OCI-LY3 (cell line): Measurements from ENCODE around the gene ARHGAP6.

Experiments used
- H2AFZ ChIP-seq: fragments of 200-600, 300-600 bp; shearing (Covaris generic); 2 replicates; pipeline ENCODE4 v1.6.0; 2014; ENCODE audit warnings: antibody characterized with exemption, low read depth, low read length
- H3K27ac ChIP-seq: fragments of 200-600, 300-600 bp; sonication (generic); 2 replicates; pipeline ENCODE4 v1.5.1; 2014; ENCODE audit warnings: mild to moderate bottlenecking, low read length, moderate library complexity, mixed read lengths
- H3K27me3 ChIP-seq: fragments of 200-600, 300-600 bp; sonication (generic); 2 replicates; pipeline ENCODE4 v1.6.1; 2014; ENCODE audit warnings: low read depth, low read length, mixed read lengths
- H3K36me3 ChIP-seq: fragments of 200-600, 300-600 bp; sonication (generic); replicated peaks from 2 replicates; pipeline ENCODE3; 2014; ENCODE audit warnings: low read depth, low read length, mixed read lengths
- H3K4me1 ChIP-seq: fragments of 300-600, 200-600 bp; sonication (generic); 2 replicates; pipeline ENCODE4 v1.6.1; 2014; ENCODE audit warnings: low read length, mixed read lengths
- H3K4me2 ChIP-seq: fragments of 200-600, 300-600 bp; sonication (generic); 2 replicates; pipeline ENCODE4 v1.6.1; 2014; ENCODE audit warnings: low read length, mixed read lengths
- H3K4me3 ChIP-seq: fragments of 300-600, 200-600 bp; sonication (generic); 2 replicates; pipeline ENCODE4 v1.5.1; 2014; ENCODE audit warnings: antibody characterized with exemption, mild to moderate bottlenecking, low read length, moderate library complexity
- H3K79me2 ChIP-seq: fragments of 300-600, 200-600 bp; shearing (Covaris generic); 2 replicates; pipeline ENCODE4 v1.6.1; 2014; ENCODE audit warnings: mild to moderate bottlenecking, low read length, mixed read lengths
- H3K9ac ChIP-seq: fragments of 300-600, 200-600 bp; shearing (Covaris generic); 2 replicates; pipeline ENCODE4 v1.6.0; 2014; ENCODE audit warnings: mild to moderate bottlenecking, low read length, moderate library complexity
- H3K9me3 ChIP-seq: fragments of 200-600, 300-600 bp; shearing (Covaris generic); 2 replicates; pipeline ENCODE4 v1.6.1; 2014; ENCODE audit warnings: low read length, mixed read lengths; ENCODE audit not compliant: insufficient read depth
- H4K20me1 ChIP-seq: fragments of 200-600, 300-600 bp; sonication (generic); 2 replicates; pipeline ENCODE4 v1.6.1; 2016; ENCODE audit warnings: low read length, mixed read lengths; ENCODE audit not compliant: insufficient read depth
- CTCF ChIP-seq: fragments of 200-600, 300-600 bp; sonication (generic); IDR thresholded peaks from 2 replicates; pipeline ENCODE4 v1.5.1; 2014; ENCODE audit warnings: antibody characterized with exemption, low read length, low read depth
- EZH2phosphoT487 ChIP-seq: fragments of 200-600 bp; shearing (Covaris generic); IDR thresholded peaks from 2 replicates; pipeline ENCODE4 v1.6.1; 2018; ENCODE audit warnings: antibody characterized with exemption, mixed run types, low read depth

Gene ARHGAP6

GRCh38 chrX:11702965-11703631, 37.4 kb upstream of the ARHGAP6 start:
- TF ChIP-seq CTCF (no peak), EZH2phosphoT487 (no peak)
- Histone ChIP-seq H4K20me1 (no peaks in the 10 kb centered on the region), H3K4me2 (no peak overlapping the region), H3K27ac (no peak overlapping the region), H3K4me3 (no peak overlapping the region), H3K9me3 (no peaks in the 10 kb centered on the region), H2AFZ (0 out of 2 replicates have a peak overlapping the region, but pooled peaks have one; percentile 39), H3K36me3 (no peaks in the 10 kb centered on the region), H3K9ac (no peak overlapping the region), H3K27me3 (no peaks in the 10 kb centered on the region), H3K4me1 (peaks cover 3% of the 10 kb centered on the region; the same call in 1 of the 2 replicates), H3K79me2 (no peaks in the 10 kb centered on the region)

GRCh38 chrX:11702420-11702819, 36.7 kb upstream of the ARHGAP6 start:
- H2AFZ ChIP-seq = no peak overlapping the region
- H3K4me3 ChIP-seq = no peak overlapping the region
- H3K79me2 ChIP-seq = no peaks in the 10 kb centered on the region
- H3K4me1 ChIP-seq = peaks cover 3% of the 10 kb centered on the region; the same call in 1 of the 2 replicates
- no peak overlapping the region for H3K4me2 ChIP-seq
- no peak overlapping the region for H3K9ac ChIP-seq
- no peak overlapping the region for H3K27ac ChIP-seq
- no peaks in the 10 kb centered on the region for H3K9me3 ChIP-seq
- no peaks in the 10 kb centered on the region for H3K27me3 ChIP-seq
- no peak for TF ChIP-seq CTCF
- no peak for TF ChIP-seq EZH2phosphoT487
- H3K36me3 ChIP-seq = no peaks in the 10 kb centered on the region
- no peaks in the 10 kb centered on the region for H4K20me1 ChIP-seq

- H3K36me3 ChIP-seq = no peaks in the 10 kb centered on the region
- no peak overlapping the region for H3K4me2 ChIP-seq
- TF ChIP-seq EZH2phosphoT487 (no peak), CTCF (no peak)
- no peak overlapping the region for H3K4me3 ChIP-seq
- no peaks in the 10 kb centered on the region for H3K79me2 ChIP-seq
- no peak overlapping the region for H3K9ac ChIP-seq
- no peak overlapping the region for H2AFZ ChIP-seq
- H4K20me1 ChIP-seq = no peaks in the 10 kb centered on the region
- no peak overlapping the region for H3K27ac ChIP-seq
- no peaks in the 10 kb centered on the region for H3K27me3 ChIP-seq
- peaks cover 3% of the 10 kb centered on the region; the same call in 1 of the 2 replicates for H3K4me1 ChIP-seq
- no peaks in the 10 kb centered on the region for H3K9me3 ChIP-seq
Observed at GRCh38 chrX:11698702-11699101, 33.0 kb upstream of the ARHGAP6 start.

- no peaks in the 10 kb centered on the region for H3K27me3 ChIP-seq
- H3K27ac ChIP-seq = no peak overlapping the region
- no peaks in the 10 kb centered on the region for H3K4me1 ChIP-seq
- H4K20me1 ChIP-seq = no peaks in the 10 kb centered on the region
- H3K4me2 ChIP-seq = no peak overlapping the region
- no peak overlapping the region for H2AFZ ChIP-seq
- H3K79me2 ChIP-seq = no peaks in the 10 kb centered on the region
- no peak overlapping the region for H3K4me3 ChIP-seq
- no peaks in the 10 kb centered on the region for H3K9me3 ChIP-seq
- no peak overlapping the region for H3K9ac ChIP-seq
- no peaks in the 10 kb centered on the region for H3K36me3 ChIP-seq
- TF ChIP-seq EZH2phosphoT487 (no peak), CTCF (no peak)
Observed at GRCh38 chrX:11688201-11688600, 22.5 kb upstream of the ARHGAP6 start.
